Astrocyte of the cerebellum (primary cell): ENCODE results near the gene HAUS2.

Experiments
- DNase-seq: peaks from one replicate; pipeline ENCODE4 v3.0.0-alpha.2; 2011; ENCODE audit warnings: low read depth
- H3K4me3 ChIP-seq: 2 replicates; pipeline ENCODE4 v1.5.1; 2011; ENCODE audit warnings: mild to moderate bottlenecking, low read depth, low read length, moderate library complexity
- in situ Hi-C: cut with HindIII; loops from 2 replicates; pipeline ENCODE4 v1.10.0; 2017; ENCODE audit warnings: low sequenced_read_pairs
- TF ChIP-seq, protein P1 (sequence below): IDR thresholded peaks from 2 replicates; pipeline ENCODE4 v1.5.1; 2012; ENCODE audit warnings: low read length, low read depth, moderate library complexity, mild to moderate bottlenecking; ENCODE audit errors: missing control alignments

Gene HAUS2

DNA sequence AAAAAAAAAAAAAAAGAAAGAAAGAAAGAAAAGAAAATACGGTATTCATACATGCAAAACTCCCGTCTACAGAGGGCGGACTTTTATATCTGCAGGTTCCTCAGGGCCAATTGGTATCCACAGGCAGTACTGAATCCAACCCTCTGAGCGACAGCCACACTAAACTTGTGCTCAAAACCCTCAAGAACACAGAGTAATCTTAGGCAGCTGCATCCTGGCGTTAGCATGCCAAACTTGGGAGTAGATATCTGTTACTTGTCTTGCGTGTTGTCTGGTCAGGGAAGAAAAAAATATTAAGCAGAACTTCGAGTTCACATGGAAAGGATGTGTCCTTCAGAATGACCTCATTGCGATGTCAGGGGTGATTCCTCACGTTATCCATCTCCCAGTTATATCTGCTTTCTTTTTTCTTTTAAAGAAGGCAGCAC is 40.4 kb upstream of the HAUS2 start:
- H3K4me3 ChIP-seq = no peak overlapping the region
- DNase-seq = no peak
- TF ChIP-seq, protein P1, sequence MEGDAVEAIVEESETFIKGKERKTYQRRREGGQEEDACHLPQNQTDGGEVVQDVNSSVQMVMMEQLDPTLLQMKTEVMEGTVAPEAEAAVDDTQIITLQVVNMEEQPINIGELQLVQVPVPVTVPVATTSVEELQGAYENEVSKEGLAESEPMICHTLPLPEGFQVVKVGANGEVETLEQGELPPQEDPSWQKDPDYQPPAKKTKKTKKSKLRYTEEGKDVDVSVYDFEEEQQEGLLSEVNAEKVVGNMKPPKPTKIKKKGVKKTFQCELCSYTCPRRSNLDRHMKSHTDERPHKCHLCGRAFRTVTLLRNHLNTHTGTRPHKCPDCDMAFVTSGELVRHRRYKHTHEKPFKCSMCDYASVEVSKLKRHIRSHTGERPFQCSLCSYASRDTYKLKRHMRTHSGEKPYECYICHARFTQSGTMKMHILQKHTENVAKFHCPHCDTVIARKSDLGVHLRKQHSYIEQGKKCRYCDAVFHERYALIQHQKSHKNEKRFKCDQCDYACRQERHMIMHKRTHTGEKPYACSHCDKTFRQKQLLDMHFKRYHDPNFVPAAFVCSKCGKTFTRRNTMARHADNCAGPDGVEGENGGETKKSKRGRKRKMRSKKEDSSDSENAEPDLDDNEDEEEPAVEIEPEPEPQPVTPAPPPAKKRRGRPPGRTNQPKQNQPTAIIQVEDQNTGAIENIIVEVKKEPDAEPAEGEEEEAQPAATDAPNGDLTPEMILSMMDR = no peak
- in situ Hi-C loops = no loop called here

DNA sequence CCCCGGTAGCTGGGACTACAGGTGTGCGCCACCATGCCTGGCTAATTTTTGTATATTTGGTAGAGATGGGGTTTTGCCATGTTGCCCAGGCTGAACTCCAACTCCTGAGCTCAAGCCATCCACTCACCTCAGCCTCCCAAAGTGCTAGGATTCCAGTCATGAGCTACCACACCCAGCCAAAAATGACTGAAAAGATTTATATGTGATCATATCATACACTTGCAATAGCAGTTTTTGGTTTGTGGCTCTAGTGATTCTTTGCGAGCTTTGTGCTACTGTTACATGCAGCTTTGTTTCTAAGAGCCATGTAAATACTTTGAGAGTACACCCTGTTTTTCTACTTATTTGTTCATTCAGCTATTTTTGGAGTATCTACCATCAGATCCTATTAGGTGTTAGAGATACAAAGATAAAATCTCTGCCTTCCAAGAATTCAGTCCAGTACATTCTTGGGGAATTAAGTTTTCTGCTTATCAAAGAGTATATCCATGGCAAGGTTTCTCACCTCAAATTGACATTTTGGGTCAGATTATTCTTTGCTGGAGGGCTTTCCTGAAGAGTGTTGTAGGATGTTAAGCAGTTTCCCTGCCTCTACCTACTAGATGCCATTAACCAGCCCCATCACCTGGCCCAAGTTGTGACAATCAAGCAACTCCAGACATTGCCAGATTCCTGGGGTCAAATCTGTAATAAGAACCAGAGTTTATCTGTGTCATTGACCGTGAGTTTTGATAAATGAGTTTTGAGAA is 38.2 kb upstream of the HAUS2 start:
- TF ChIP-seq, protein P1 = no peak
- H3K4me3 ChIP-seq = no peak overlapping the region
- in situ Hi-C loops = no loop called here

DNA sequence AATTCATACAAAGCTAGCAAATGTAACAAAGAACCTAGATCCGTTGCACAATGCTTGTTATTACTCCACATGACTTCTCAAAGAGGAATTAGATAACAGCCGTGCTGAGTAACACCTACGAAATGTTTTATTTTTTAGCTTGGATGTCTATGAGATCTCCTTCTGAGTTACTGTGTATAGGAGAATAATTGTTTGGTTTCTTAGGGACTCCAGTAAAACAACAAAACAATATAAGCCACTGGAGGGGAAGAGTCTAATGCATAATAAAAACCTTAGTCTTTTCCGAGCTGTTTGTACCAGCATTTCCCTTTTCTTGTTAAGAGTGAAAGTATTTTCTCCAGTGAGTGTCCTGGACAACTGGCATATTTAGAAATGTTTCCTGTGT is 37.6 kb upstream of the HAUS2 start:
- H3K4me3 ChIP-seq = no peak overlapping the region
- in situ Hi-C loops = no loop called here
- TF ChIP-seq, protein P1 = no peak
- DNase-seq = no peak

More for the DNA sequence above, 38.2 kb upstream of the HAUS2 start:
- no peak for DNase-seq

DNA sequence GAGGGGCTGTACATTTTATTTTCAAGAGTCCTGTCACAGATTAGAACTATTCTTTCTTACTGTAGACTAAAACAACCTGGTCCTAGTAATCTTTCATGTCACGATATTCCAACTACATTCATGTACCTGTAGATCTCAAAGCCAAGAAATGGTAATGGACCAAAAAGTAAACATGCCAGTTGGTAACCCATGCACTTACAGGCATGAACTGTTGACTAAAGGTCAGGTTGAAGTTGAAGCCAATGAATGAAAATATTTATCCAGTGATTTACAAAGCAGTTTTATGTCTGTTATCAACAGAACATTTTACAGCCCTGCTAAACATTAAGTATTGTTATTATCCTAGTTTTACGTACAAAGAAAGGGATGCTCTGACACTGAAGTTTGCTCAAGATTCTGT is 25.3 kb upstream of the HAUS2 start:
- no peak for DNase-seq
- TF ChIP-seq, protein P1 = no peak
- in situ Hi-C loops = no loop called here
- no peak overlapping the region for H3K4me3 ChIP-seq

DNA sequence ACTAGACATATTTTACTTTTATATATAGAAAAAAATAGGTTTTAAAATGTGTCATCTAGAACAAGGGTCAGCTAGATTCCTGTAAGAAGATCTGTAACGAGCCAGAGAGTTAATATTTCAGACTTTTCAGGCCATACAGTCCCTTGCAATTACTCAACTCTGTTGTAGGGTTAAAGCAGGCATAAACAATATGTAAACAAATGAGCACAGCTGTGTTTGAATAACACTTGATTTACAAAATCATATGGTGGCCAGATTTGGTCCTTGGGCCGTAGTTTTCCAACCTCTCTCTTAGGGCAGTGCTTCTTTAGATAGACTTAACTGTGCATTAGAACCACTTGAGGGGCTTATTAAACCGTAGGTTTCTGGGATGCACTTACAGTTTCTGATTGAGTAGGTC is 19.7 kb upstream of the HAUS2 start:
- TF ChIP-seq, protein P1 = no peak
- H3K4me3 ChIP-seq = no peak overlapping the region
- DNase-seq = no peak
- in situ Hi-C loops = no loop called here

DNA sequence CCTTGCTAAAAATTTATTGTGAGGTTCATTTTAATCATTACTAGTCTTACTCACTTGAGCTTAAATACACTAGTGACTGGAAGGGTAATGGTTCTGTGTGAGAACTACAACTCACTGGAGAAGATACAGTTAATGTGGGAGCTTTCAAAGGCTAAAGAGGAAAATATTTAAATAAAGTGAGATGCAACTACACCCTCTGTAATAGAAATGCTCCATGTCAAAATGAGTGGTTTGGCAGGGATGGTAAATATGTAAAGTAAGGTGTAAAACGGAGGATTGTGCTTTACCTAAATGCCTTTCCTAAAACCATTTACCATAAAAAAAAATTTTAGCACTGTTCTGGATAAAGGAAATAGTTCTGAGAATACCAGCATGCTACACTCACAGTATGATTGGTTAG is 15.4 kb upstream of the HAUS2 start:
- DNase-seq = no peak
- in situ Hi-C loops = no loop called here
- TF ChIP-seq, protein P1 = no peak
- H3K4me3 ChIP-seq = no peak overlapping the region
